K562 (cell line): Measurements from ENCODE around the gene MMEL1. TPM values are rescaled to one million over a fixed set of nuclear protein-coding genes. Genes with fewer than 3 reads are reported as not detected.

ENCODE experiments used
- ATF2 ChIP-seq: sonication (generic); formaldehyde crosslinking; IDR thresholded peaks from 2 replicates; pipeline ENCODE4 v1.8.1; 2022; ENCODE audit warnings: missing genetic modification reagents
- CXXC5 ChIP-seq: fragments of 250-450 bp; sonication (Bioruptor Pico); IDR thresholded peaks from 2 replicates; pipeline ENCODE4 v1.8.0; 2022; ENCODE audit warnings: inconsistent platforms, mild to moderate bottlenecking, moderate library complexity
- ESRRB ChIP-seq: fragments of 250-450 bp; sonication (Bioruptor Pico); IDR thresholded peaks from 2 replicates; pipeline ENCODE4 v1.5.0; 2020; ENCODE audit warnings: mild to moderate bottlenecking, moderate library complexity, borderline replicate concordance
- ETV6 ChIP-seq, 3 experiments: fragments of 150-350 bp in 1 of 3; sonication (generic) in 1 of 3; formaldehyde crosslinking in 1 of 3; IDR thresholded peaks; 2 replicates each; pipeline versions ENCODE4 v1.6.1 to v1.8.0; 2014 to 2022; ENCODE audit warnings: borderline replicate concordance in 2 of 3, low read depth in 2 of 3, antibody characterized with exemption in 1 of 3, low read length in 1 of 3, mild to moderate bottlenecking in 1 of 3, missing genetic modification reagents in 1 of 3
- FOXM1 ChIP-seq, 2 experiments: fragments of 450-650 bp in 1 of 2; sonication (generic) in 1 of 2; formaldehyde crosslinking in 1 of 2; IDR thresholded peaks; 2 replicates each; pipeline versions ENCODE4 v1.6.1 to v1.9.0; 2017 to 2022; ENCODE audit warnings: low read depth in 2 of 2, mild to moderate bottlenecking in 2 of 2, missing genetic modification reagents in 1 of 2, moderate library complexity in 1 of 2
- HIVEP1 ChIP-seq: fragments of 250-450 bp; sonication (Bioruptor Pico); IDR thresholded peaks from 2 replicates; pipeline ENCODE4 v1.4.0; 2020; ENCODE audit warnings: mild to moderate bottlenecking
- NEUROD1 ChIP-seq: fragments of 150-350 bp; IDR thresholded peaks from 2 replicates; pipeline ENCODE4 v1.6.1; 2014; ENCODE audit warnings: borderline replicate concordance, low read length, low read depth; ENCODE audit not compliant: partially characterized antibody
- RBM17 ChIP-seq: fragments of 200-400 bp; formaldehyde crosslinking; IDR thresholded peaks from 2 replicates; pipeline ENCODE4 v1.6.1; 2017; ENCODE audit warnings: low read depth, mild to moderate bottlenecking, low read length, borderline replicate concordance
- REST ChIP-seq, 2 experiments: fragments of 450-650 bp; formaldehyde crosslinking in 1 of 2; IDR thresholded peaks; 2 replicates each; pipeline versions ENCODE4 v1.4.0 to v1.6.1; 2014 to 2020; ENCODE audit warnings: mild to moderate bottlenecking in 2 of 2, borderline replicate concordance in 1 of 2, low read depth in 1 of 2
- ZNF589 ChIP-seq: fragments of 200-800 bp; sonication (Bioruptor generic); IDR thresholded peaks from 2 replicates; pipeline ENCODE4 v1.6.1; 2016; ENCODE audit warnings: low read depth, missing genetic modification characterization, missing compliant biosample characterization
- polyA plus RNA-seq, 8 experiments: library from polyadenylated mRNA; depleted of rRNA in 4 of 8; stranded (reverse) in 5 of 8; unstranded in 3 of 8; fragments of >200 nt; fragmentation: Nextera tagmentation in 2 of 8; fragmentation: Illumina TruSeq in 1 of 8; extraction: Ambion mirVana in 2 of 8; extraction: Trizol in 1 of 8; gene quantifications; 2 replicates each; pipeline versions ENCODE4 v1.2.1 to v1.2.3, GENCODE V29; 2011 to 2014; ENCODE audit warnings: inconsistent platforms in 1 of 8, missing spikeins in 1 of 8
- total RNA-seq, 7 experiments: library from RNA; depleted of rRNA in 6 of 7; stranded (reverse); fragments of >200 nt in 6 of 7; fragmentation: Illumina TruSeq in 2 of 7; extraction: Trizol in 2 of 7; gene quantifications; 2 replicates each; pipeline versions ENCODE4 v1.2.1 to v1.2.3, GENCODE V29; 2011 to 2021; ENCODE audit warnings: low replicate concordance in 1 of 7
- TF ChIP-seq, protein P1 (sequence below): fragments of 250-450 bp; sonication (Bioruptor Pico); IDR thresholded peaks from 2 replicates; pipeline ENCODE4 v1.4.0; 2020; ENCODE audit warnings: borderline replicate concordance
- TF ChIP-seq, protein P2 (sequence below), 2 experiments: fragments of 450-650 bp; IDR thresholded peaks; 2 replicates each; pipeline ENCODE4 v1.6.1; 2016

Gene MMEL1
- total and polyA plus RNA-seq, 9 of the 15 experiments (the other 6 are each of a cell fraction or from before 2014, with no cell fraction given) = not detected

DNA sequence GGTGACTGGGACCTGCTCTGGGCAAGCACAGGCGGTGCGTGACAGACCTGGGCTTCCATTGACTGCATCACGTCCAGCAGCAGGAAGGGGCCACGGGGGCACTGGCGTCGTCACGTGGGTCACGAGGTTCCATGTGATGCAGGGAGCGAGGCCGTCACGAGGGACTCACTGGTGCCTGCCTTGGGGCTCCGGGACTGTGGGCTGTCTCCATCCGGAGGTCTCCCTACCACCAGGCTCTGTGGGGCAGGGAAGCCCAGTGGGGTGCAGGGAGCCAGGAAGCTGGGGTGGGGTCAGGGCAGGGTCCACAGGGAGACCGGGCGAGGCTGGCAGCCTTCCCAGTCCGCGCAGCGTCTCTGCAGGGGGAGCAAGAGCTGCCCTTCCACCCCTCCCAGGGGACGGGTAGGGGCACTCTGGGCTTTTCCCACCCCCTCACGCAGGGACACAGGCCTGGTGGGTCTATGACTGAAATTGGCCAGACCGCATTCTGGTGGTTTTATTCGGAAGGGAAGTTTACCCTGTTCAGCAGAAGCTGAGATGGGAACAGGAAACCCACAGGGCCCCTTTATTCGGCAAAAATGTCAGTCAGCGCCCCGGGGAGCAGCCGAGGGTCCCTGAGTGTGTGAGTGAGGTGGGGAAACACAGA, 77.1 kb downstream of the MMEL1 start (continued):
- no peak; the same call in 1 of the 2 replicates for TF ChIP-seq REST (IDR thresholded peaks at IDR 0.05; ENCODE audit: borderline replicate concordance)
- TF ChIP-seq REST (CRISPR knock-in tag; IDR thresholded peaks at IDR 0.05; ENCODE audit: low read depth) = peak; percentile 36; the same call in 1 of the 2 replicates
- TF ChIP-seq RBM17 = no peak
- no peak for TF ChIP-seq ETV6 (IDR thresholded peaks at IDR 0.05; ENCODE audit: borderline replicate concordance in 1 of 2, low read depth in 2 of 2, low read length in 1 of 2)
- TF ChIP-seq ETV6 (CRISPR knock-in tag; IDR thresholded peaks at IDR 0.05; ENCODE audit: borderline replicate concordance) = no peak
- no peak for TF ChIP-seq FOXM1 (IDR thresholded peaks at IDR 0.05; ENCODE audit: low read depth)
- TF ChIP-seq FOXM1 (CRISPR knock-in tag; IDR thresholded peaks at IDR 0.05; ENCODE audit: low read depth) = no peak
- no peak for TF ChIP-seq ZNF589 (CRISPR knock-in tag)
- TF ChIP-seq, protein P1, sequence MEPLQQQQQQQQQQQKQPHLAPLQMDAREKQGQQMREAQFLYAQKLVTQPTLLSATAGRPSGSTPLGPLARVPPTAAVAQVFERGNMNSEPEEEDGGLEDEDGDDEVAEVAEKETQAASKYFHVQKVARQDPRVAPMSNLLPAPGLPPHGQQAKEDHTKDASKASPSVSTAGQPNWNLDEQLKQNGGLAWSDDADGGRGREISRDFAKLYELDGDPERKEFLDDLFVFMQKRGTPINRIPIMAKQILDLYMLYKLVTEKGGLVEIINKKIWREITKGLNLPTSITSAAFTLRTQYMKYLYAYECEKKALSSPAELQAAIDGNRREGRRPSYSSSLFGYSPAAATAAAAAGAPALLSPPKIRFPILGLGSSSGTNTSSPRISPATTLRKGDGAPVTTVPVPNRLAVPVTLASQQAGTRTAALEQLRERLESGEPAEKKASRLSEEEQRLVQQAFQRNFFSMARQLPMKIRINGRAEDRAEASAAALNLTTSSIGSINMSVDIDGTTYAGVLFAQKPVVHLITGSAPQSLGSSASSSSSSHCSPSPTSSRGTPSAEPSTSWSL (CRISPR knock-in tag) = peak; percentile 71; the same call in 1 of the 2 replicates
- TF ChIP-seq, protein P2, sequence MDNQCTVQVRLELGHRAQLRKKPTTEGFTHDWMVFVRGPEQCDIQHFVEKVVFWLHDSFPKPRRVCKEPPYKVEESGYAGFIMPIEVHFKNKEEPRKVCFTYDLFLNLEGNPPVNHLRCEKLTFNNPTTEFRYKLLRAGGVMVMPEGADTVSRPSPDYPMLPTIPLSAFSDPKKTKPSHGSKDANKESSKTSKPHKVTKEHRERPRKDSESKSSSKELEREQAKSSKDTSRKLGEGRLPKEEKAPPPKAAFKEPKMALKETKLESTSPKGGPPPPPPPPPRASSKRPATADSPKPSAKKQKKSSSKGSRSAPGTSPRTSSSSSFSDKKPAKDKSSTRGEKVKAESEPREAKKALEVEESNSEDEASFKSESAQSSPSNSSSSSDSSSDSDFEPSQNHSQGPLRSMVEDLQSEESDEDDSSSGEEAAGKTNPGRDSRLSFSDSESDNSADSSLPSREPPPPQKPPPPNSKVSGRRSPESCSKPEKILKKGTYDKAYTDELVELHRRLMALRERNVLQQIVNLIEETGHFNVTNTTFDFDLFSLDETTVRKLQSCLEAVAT (IDR thresholded peaks at IDR 0.05) = no peak
- no peak for TF ChIP-seq NEUROD1
- no peak for TF ChIP-seq ESRRB
- TF ChIP-seq HIVEP1 (CRISPR knock-in tag) = peak; percentile 64; the same call in 1 of the 2 replicates
- TF ChIP-seq ATF2 = no peak
- peak; percentile 44 for TF ChIP-seq CXXC5 (CRISPR knock-in tag)
